K562 (cell line): ENCODE results near the gene PLEKHH3. TPM values are rescaled to one million over a fixed set of nuclear protein-coding genes. Genes with fewer than 3 reads are reported as not detected.

Source experiments
- ADNP ChIP-seq: fragments of 200-800 bp; sonication (Bioruptor generic); IDR thresholded peaks from 2 replicates; pipeline ENCODE4 v1.6.1; 2016; ENCODE audit warnings: missing genetic modification characterization, missing compliant biosample characterization
- ATF7 ChIP-seq: fragments of 450-650 bp; IDR thresholded peaks from 2 replicates; pipeline ENCODE4 v1.7.1; 2014; ENCODE audit warnings: mild to moderate bottlenecking, moderate library complexity
- BHLHE40 ChIP-seq: IDR thresholded peaks from 2 replicates; pipeline ENCODE4 v1.6.1; 2011; ENCODE audit warnings: low read length, improper control_type of control experiment
- CTCF ChIP-seq, 3 experiments: IDR thresholded peaks in 2 of 3; conservative IDR thresholded peaks in 1 of 3; 2 replicates each; pipeline ENCODE4 v1.5.1; 2011 to 2012; ENCODE audit warnings: low read length in 3 of 3, mild to moderate bottlenecking in 3 of 3, control low read depth in 2 of 3, improper control_type of control experiment in 1 of 3, inconsistent platforms in 1 of 3, low read depth in 1 of 3, mixed read lengths in 1 of 3, moderate library complexity in 1 of 3; ENCODE audit not compliant: insufficient read depth in 2 of 3
- DNMT1 ChIP-seq: fragments of 450-650 bp; IDR thresholded peaks from 2 replicates; pipeline ENCODE4 v1.6.1; 2016; ENCODE audit warnings: antibody characterized with exemption, mild to moderate bottlenecking
- FOSL1 ChIP-seq: fragments of 200-800 bp; sonication (Bioruptor generic); conservative IDR thresholded peaks from 2 replicates; pipeline ENCODE4 v1.6.1; 2016; ENCODE audit warnings: missing genetic modification characterization, missing compliant biosample characterization
- HES1 ChIP-seq: fragments of 450-650 bp; IDR thresholded peaks from 2 replicates; pipeline ENCODE4 v1.6.1; 2016; ENCODE audit warnings: low read depth, mild to moderate bottlenecking, moderate library complexity
- HMGN3 ChIP-seq: IDR thresholded peaks from 2 replicates; pipeline ENCODE4 v1.6.1; 2011; ENCODE audit warnings: borderline replicate concordance, low read depth, mild to moderate bottlenecking, mixed read lengths, low read length; ENCODE audit not compliant: insufficient read length; ENCODE audit errors: extremely low read depth
- HNRNPK ChIP-seq: fragments of 200-400 bp; formaldehyde crosslinking; IDR thresholded peaks from one replicate; pipeline ENCODE4 v1.6.1; 2018; ENCODE audit warnings: mild to moderate bottlenecking, low read depth, low read length; ENCODE audit not compliant: poor library complexity, severe bottlenecking
- LCOR ChIP-seq: sonication (generic); formaldehyde crosslinking; IDR thresholded peaks from 2 replicates; pipeline ENCODE4 v1.8.0; 2022; ENCODE audit warnings: mild to moderate bottlenecking, missing genetic modification reagents
- MCM3 ChIP-seq: fragments of 450-650 bp; IDR thresholded peaks from 2 replicates; pipeline ENCODE4 v1.6.1; 2016
- NFRKB ChIP-seq: fragments of 450-650 bp; IDR thresholded peaks from 2 replicates; pipeline ENCODE4 v1.6.1; 2016; ENCODE audit warnings: low read depth
- NR2C1 ChIP-seq, 2 experiments: fragments of 450-650 bp; IDR thresholded peaks; 2 replicates each; pipeline ENCODE4 v1.6.1; 2017; ENCODE audit warnings: mild to moderate bottlenecking in 2 of 2, antibody characterized with exemption in 1 of 2, inconsistent platforms in 1 of 2, missing compliant biosample characterization in 1 of 2, missing genetic modification characterization in 1 of 2
- NR3C1 ChIP-seq: sonication (generic); formaldehyde crosslinking; IDR thresholded peaks from 2 replicates; pipeline ENCODE4 v1.8.1; 2022; ENCODE audit warnings: missing genetic modification reagents
- PRPF4 ChIP-seq: fragments of 200-400 bp; formaldehyde crosslinking; IDR thresholded peaks from one replicate; pipeline ENCODE4 v1.6.1; 2017; ENCODE audit warnings: low read length, low read depth, mild to moderate bottlenecking; ENCODE audit not compliant: insufficient read depth, poor library complexity, severe bottlenecking
- RBM39 ChIP-seq: fragments of 200-400 bp; formaldehyde crosslinking; optimal IDR thresholded peaks from 2 replicates; pipeline ENCODE3; 2018; ENCODE audit warnings: low read depth, low read length
- RHOXF2B ChIP-seq: fragments of 250-450 bp; sonication (Bioruptor Pico); conservative IDR thresholded peaks from 2 replicates; pipeline ENCODE4 v1.5.1; 2021
- SMAD4 ChIP-seq: fragments of 250-450 bp; sonication (Bioruptor Pico); conservative IDR thresholded peaks from 2 replicates; pipeline ENCODE4 v1.8.0; 2021; ENCODE audit warnings: inconsistent platforms, mild to moderate bottlenecking, moderate library complexity
- SPI1 ChIP-seq: IDR thresholded peaks from 2 replicates; pipeline ENCODE4 v1.6.1; 2011; ENCODE audit warnings: low read depth, low read length, control low read depth, borderline replicate concordance
- TBP ChIP-seq: optimal IDR thresholded peaks from 2 replicates; pipeline ENCODE3; 2011; ENCODE audit warnings: low read depth, low read length, improper control_type of control experiment
- ZFPM2 ChIP-seq: fragments of 250-450 bp; sonication (Bioruptor Pico); IDR thresholded peaks from 2 replicates; pipeline ENCODE4 v1.5.1; 2022; ENCODE audit warnings: mild to moderate bottlenecking
- ZKSCAN3 ChIP-seq: fragments of 250-450 bp; sonication (Bioruptor Pico); IDR thresholded peaks from 2 replicates; pipeline ENCODE4 v1.4.0; 2020
- ZNF133 ChIP-seq: fragments of 250-450 bp; sonication (Bioruptor Pico); IDR thresholded peaks from 2 replicates; pipeline ENCODE4 v1.4.0; 2020; ENCODE audit warnings: mild to moderate bottlenecking
- ZNF280A ChIP-seq: fragments of 450-650 bp; IDR thresholded peaks from 2 replicates; pipeline ENCODE4 v1.6.1; 2018; ENCODE audit warnings: mild to moderate bottlenecking, low read depth; ENCODE audit not compliant: partially characterized antibody
- ZNF354B ChIP-seq: fragments of 250-450 bp; sonication (Bioruptor Pico); IDR thresholded peaks from 2 replicates; pipeline ENCODE4 v1.4.0; 2020
- ZNF507 ChIP-seq: conservative IDR thresholded peaks from 2 replicates; pipeline ENCODE4 v1.6.1; 2017; ENCODE audit warnings: missing genetic modification characterization, missing compliant biosample characterization
- ZNF589 ChIP-seq: fragments of 200-800 bp; sonication (Bioruptor generic); IDR thresholded peaks from 2 replicates; pipeline ENCODE4 v1.6.1; 2016; ENCODE audit warnings: low read depth, missing genetic modification characterization, missing compliant biosample characterization
- polyA plus RNA-seq, 8 experiments: library from polyadenylated mRNA; depleted of rRNA in 4 of 8; stranded (reverse) in 5 of 8; unstranded in 3 of 8; fragments of >200 nt; fragmentation: Nextera tagmentation in 2 of 8; fragmentation: Illumina TruSeq in 1 of 8; extraction: Ambion mirVana in 2 of 8; extraction: Trizol in 1 of 8; gene quantifications; 2 replicates each; pipeline versions ENCODE4 v1.2.1 to v1.2.3, GENCODE V29; 2011 to 2014; ENCODE audit warnings: inconsistent platforms in 1 of 8, missing spikeins in 1 of 8
- total RNA-seq, 7 experiments: library from RNA; depleted of rRNA in 6 of 7; stranded (reverse); fragments of >200 nt in 6 of 7; fragmentation: Illumina TruSeq in 2 of 7; extraction: Trizol in 2 of 7; gene quantifications; 2 replicates each; pipeline versions ENCODE4 v1.2.1 to v1.2.3, GENCODE V29; 2011 to 2021; ENCODE audit warnings: low replicate concordance in 1 of 7

PLEKHH3 gene
- total and polyA plus RNA-seq, 9 of the 15 experiments (the other 6 are each of a cell fraction or from before 2014, with no cell fraction given), result 0.58 to 34.5 (median 5.0) TPM

- TF ChIP-seq ZKSCAN3 (CRISPR knock-in tag) (no peak), ATF7 (peak; percentile 70), LCOR (CRISPR knock-in tag) (no peak), ZNF507 (tag) (no peak), BHLHE40 (no peak), ZNF354B (CRISPR knock-in tag) (no peak), MCM3 (no peak), ZNF589 (CRISPR knock-in tag) (no peak), RHOXF2B (CRISPR knock-in tag) (no peak), TBP (no peak), RBM39 (no peak), HNRNPK (no peak), HMGN3 (no peak), PRPF4 (no peak), NR2C1 (IDR thresholded peaks at IDR 0.05) (peak; percentile 56), NR2C1 (tag; IDR thresholded peaks at IDR 0.05) (0 out of 2 replicates have a peak, but pooled peaks have one; percentile 24), NR3C1 (CRISPR knock-in tag) (no peak), FOSL1 (peak; percentile 95), CTCF (IDR thresholded peaks at IDR 0.05 in 2 of 3, conservative IDR thresholded peaks at IDR 0.05 in 1 of 3; ENCODE audit: insufficient read depth in 2 of 3, low read depth in 1 of 3, low read length in 3 of 3) (peak; percentile 46 to 62 (median 58); a peak in 5 of 6 replicates), ADNP (peak; percentile 65), DNMT1 (no peak), ZNF133 (CRISPR knock-in tag) (no peak), ZFPM2 (CRISPR knock-in tag) (no peak), HES1 (no peak), ZNF280A (no peak), NFRKB (no peak), SMAD4 (CRISPR knock-in tag) (peak; percentile 63; the same call in 1 of the 2 replicates), SPI1 (no peak)
Measured at GRCh38 chr17:42623732-42624596, 52.8 kb downstream of the PLEKHH3 start (continued).
